Skin epidermis (tissue), 12 donors: Measurements from ENCODE around the gene NRDE2.
"Not testable (repeated sequence)": the region's sequence is repeated elsewhere in the genome, so short reads cannot be mapped to it uniquely, and the experiment has no call there.

Experiments used
- H3K27ac ChIP-seq, 21 experiments: fragments of 200-600 bp; sonication (generic) in 11 of 21; one replicate each; pipeline ENCODE4 v1.5.0; 2020; ENCODE audit warnings: mild to moderate bottlenecking in 3 of 21, inconsistent platforms in 2 of 21, moderate library complexity in 2 of 21
- H3K4me3 ChIP-seq, 7 experiments: fragments of 200-600 bp; sonication (generic) in 2 of 7; one replicate each; pipeline ENCODE4 v1.5.0; 2020; ENCODE audit warnings: inconsistent platforms in 2 of 7, mild to moderate bottlenecking in 2 of 7, moderate library complexity in 1 of 7

Gene NRDE2

GRCh38 chr14:90344331-90345238 lies 12.8 kb upstream of the NRDE2 start:
- Histone ChIP-seq H3K4me3 (no peak overlapping the region), H3K27ac (no peak overlapping the region)

GRCh38 chr14:90342327-90342726 lies 10.6 kb upstream of the NRDE2 start:
- H3K27ac ChIP-seq, result no peak overlapping the region

GRCh38 chr14:90341784-90342183 lies 10.0 kb upstream of the NRDE2 start:
- Histone ChIP-seq H3K27ac (no peak overlapping the region), H3K4me3 (no peak overlapping the region)

More at GRCh38 chr14:90342327-90342726, 10.6 kb upstream of the NRDE2 start:
- no peak overlapping the region for H3K4me3 ChIP-seq

- not testable (repeated sequence) for H3K27ac ChIP-seq, H3K4me3 ChIP-seq
Observed at GRCh38 chr14:90341232-90341631, 9.5 kb upstream of the NRDE2 start.

GRCh38 chr14:90336985-90337384 lies 5.2 kb upstream of the NRDE2 start:
- Histone ChIP-seq H3K27ac (no peak overlapping the region), H3K4me3 (no peak overlapping the region)

- no peak overlapping the region for H3K4me3 ChIP-seq
- no peak overlapping the region for H3K27ac ChIP-seq
Observed at GRCh38 chr14:90336401-90336800, 4.7 kb upstream of the NRDE2 start.

GRCh38 chr14:90332271-90332584 lies 487 bp upstream of the NRDE2 start:
- peak overlapping the region; percentile 50 to 65 (median 59) for H3K4me3 ChIP-seq
- peak overlapping the region in 17 of 21 experiments; percentile 38 to 91 (median 81) for H3K27ac ChIP-seq

- H3K27ac ChIP-seq, result peak overlapping the region in 4 of 21 experiments; percentile 72 to 86 (median 84)
- peak overlapping the region; percentile 50 to 65 (median 59) for H3K4me3 ChIP-seq
Observed at GRCh38 chr14:90330203-90331196, 1.2 kb downstream of the NRDE2 start.

- H3K27ac ChIP-seq, result no peak overlapping the region
- H3K4me3 ChIP-seq, result no peak overlapping the region
Observed at GRCh38 chr14:90321891-90322290, 9.8 kb downstream of the NRDE2 start.

GRCh38 chr14:90319634-90320541 lies 11.9 kb downstream of the NRDE2 start:
- Histone ChIP-seq H3K4me3 (no peak overlapping the region), H3K27ac (no peak overlapping the region)

DNA sequence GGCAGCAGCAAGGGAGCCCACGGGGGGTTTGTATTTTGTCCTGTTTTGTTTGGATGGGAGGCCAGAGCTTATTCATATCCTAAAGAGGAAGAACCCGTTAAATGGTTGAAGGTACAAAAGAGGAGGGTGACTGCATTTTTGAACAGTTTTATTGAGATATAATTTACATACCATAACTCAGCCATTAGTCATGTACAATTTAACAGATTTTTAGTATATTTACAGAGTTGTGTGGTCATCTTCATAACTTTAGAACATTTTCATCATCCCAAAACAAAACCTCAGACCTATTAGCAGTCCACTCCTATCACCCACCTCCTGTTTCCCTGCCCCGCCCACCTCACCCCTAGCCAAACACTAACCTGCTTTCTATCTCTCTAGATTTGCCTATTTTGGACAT lies 12.6 kb downstream of the NRDE2 start:
- Histone ChIP-seq H3K27ac (no peak overlapping the region), H3K4me3 (no peak overlapping the region)

- H3K4me3 ChIP-seq, result no peak overlapping the region
- no peak overlapping the region for H3K27ac ChIP-seq
Observed at GRCh38 chr14:90318016-90318415, 13.7 kb downstream of the NRDE2 start.

GRCh38 chr14:90317286-90317685 lies 14.5 kb downstream of the NRDE2 start:
- Histone ChIP-seq H3K4me3 (no peak overlapping the region), H3K27ac (no peak overlapping the region)

DNA sequence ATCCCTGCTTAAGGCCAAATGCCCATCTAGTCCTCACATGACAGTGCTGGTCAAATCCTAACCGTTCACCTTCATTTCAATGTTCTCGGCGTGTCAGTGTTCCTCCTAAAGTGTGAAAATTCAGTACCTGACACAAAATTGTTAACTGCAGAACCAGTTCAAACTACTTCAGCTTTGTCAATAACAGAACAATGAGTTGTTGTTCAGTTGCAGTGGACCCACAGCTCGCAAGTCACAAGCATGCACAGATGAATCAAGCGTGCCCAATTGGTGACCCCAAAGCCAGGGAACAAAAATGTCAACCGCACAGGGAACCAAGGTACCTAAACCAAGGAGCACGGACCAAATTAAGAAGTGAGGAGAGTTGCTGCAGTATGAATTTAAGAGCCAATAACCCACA lies 23.2 kb downstream of the NRDE2 start:
- peak overlapping the region in 1 of 21 experiments; percentile 13 for H3K27ac ChIP-seq
- no peak overlapping the region for H3K4me3 ChIP-seq

DNA sequence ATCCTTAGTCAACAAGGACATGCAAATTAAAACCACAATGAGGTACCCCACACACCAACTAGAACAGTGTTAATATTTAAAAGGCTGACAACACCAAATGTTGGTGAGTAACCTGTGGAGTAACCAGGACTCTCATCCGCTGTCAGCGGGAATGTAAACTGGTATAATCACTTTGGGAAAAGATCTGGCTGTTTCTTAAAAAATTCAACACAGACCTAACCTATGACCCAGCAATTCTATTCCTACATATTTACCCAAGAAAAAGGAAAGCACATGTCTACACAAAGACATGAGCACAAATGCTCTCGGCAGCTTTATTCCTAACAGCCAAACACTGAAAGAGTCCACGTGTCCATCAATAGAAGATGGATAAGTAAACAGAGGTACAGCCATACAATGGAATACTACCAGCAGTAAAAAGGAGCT lies 26.6 kb downstream of the NRDE2 start:
- H3K4me3 ChIP-seq, result no peak overlapping the region
- H3K27ac ChIP-seq, result no peak overlapping the region

DNA sequence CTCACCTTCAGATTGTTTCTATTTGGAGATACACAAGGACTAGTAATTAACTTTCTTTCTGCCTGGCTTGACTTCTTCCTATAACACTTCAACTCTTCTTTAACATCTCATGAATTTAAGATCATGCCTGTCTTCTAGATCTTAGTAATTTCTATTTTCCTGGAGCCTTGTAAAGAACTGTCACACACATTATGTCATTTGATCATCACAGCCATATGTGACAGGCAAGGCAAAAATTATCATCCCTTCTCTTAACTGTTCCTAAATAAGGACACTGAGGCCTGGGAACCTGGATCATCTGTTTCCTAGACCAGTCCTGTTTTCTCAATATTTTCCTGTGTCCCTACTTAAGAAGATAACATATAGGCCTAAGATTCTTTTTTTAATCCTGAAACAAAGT lies 27.2 kb downstream of the NRDE2 start:
- H3K4me3 ChIP-seq, result no peak overlapping the region

DNA sequence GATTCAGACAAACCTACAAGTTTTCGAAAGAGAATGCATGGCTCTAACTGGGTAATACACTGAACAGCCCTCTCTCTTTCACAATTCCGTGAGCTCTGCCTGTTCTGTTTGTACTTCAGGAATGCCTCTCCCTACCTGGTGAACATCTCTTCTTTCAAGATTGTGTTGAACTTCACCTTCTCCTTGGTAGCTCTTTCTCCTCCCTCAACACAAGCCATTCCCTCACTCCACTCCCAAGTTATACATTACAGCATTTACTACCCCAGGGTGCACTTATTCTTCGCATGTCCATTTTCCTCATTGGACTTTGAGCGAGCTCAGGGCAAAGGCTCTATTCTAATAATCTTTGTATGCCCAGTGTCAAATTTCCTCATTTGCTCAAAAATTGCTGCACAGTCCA lies 28.3 kb downstream of the NRDE2 start:
- Histone ChIP-seq H3K27ac (no peak overlapping the region), H3K4me3 (no peak overlapping the region)

More for the DNA sequence above, 27.2 kb downstream of the NRDE2 start:
- H3K27ac ChIP-seq, result no peak overlapping the region

DNA sequence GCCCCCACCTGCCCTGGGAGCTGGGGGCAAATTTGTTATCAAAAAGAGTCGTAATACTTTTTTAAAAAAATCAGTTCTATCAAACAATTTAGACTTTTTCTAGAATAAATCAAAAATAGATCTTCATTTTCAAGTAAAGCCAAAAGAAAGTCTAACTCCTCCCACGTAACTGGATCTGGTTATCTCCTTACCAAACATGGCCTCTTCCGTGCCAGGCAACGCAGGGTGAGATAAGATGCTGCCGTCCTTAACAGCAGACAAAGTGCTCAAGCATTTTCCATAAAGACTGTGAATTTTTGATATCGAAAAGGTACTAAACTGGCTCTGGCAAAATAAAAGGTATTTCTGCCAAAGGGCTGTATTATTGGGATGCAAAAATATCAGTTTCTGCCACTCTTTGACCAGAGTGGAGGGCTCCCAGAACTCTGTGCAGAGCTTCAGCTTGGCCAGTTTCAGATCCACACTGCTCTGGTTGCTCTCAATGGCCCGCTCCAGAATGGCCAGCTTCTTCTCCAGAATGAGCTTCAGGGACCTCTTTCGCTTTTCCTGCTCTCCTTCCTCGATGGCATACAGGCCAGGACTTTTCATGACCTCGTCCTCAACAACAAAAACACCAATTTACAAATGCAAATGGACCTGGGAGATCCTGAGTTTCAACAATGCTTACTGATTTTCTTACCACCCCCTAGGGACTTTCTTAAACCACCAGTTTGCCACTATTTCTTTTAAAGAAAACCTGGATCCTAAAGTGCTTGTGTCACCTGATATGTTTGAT lies 29.0 kb downstream of the NRDE2 start:
- Histone ChIP-seq H3K4me3 (no peak overlapping the region), H3K27ac (peak overlapping the region in 1 of 21 experiments; percentile 4)

GRCh38 chr14:90301668-90302090 lies 30.1 kb downstream of the NRDE2 start:
- peak overlapping the region in 1 of 21 experiments; percentile 4 for H3K27ac ChIP-seq
- no peak overlapping the region for H3K4me3 ChIP-seq
